ENCODE measurements around the gene COL23A1.
A peak's percentile ranks its signal among the peaks of the same experiment; 100 is the strongest.

COL23A1 gene

GRCh38 chr5:178279026-178279722, 311.0 kb downstream of the COL23A1 start:
- Histone ChIP-seq H3K4me1 (ENCODE audit: control insufficient read depth, insufficient read depth, low read length) (no peaks in the 10 kb centered on the region), H3K4me3 (ENCODE audit: low read depth, low read length) (no peak overlapping the region), H3K27ac (ENCODE audit: extremely low read depth, low read depth, low read length) (no peak overlapping the region), H3K9me3 (ENCODE audit: control insufficient read depth, insufficient read depth, low read depth, low read length) (no peaks in the 10 kb centered on the region), H3K36me3 (ENCODE audit: control insufficient read depth in 2 of 2, insufficient read depth in 1 of 2, low read length in 2 of 2) (no peaks in the 10 kb centered on the region)
- TF ChIP-seq ZNF658 (tag by site-specific recombination; IDR thresholded peaks at IDR 0.05), result no peak
- 0 out of 2 replicates have a peak, but pooled peaks have one; percentile 32 for TF ChIP-seq ZFHX2 (tag by site-specific recombination; conservative IDR thresholded peaks at IDR 0.05)
- POLR2A ChIA-PET, result no interaction called here
- CTCF ChIA-PET, result interaction anchor here (0.6 to 2.7 kb wide), 15 partner anchors 8 to 560 kb away, joined by 3 to 9 read pairs (median 4); partner anchors contain the start of genes COL23A1 and ZNF354A

GRCh38 chr5:178278358-178279023, 311.7 kb downstream of the COL23A1 start:
- ChIA-PET POLR2A (no interaction called here), CTCF (interaction anchor here (0.6 to 2.7 kb wide), 8 partner anchors 40 to 1180 kb away, joined by 3 to 9 read pairs (median 4); partner anchors contain the start of gene COL23A1)
- no peaks in the 10 kb centered on the region for H3K4me1 ChIP-seq (ENCODE audit: control insufficient read depth, insufficient read depth, low read length)
- H3K9me3 ChIP-seq (ENCODE audit: control insufficient read depth, insufficient read depth, low read depth, low read length), result no peaks in the 10 kb centered on the region
- no peak overlapping the region for H3K27ac ChIP-seq (ENCODE audit: extremely low read depth, low read depth, low read length)
- no peaks in the 10 kb centered on the region for H3K36me3 ChIP-seq (ENCODE audit: control insufficient read depth in 2 of 2, insufficient read depth in 1 of 2, low read length in 2 of 2)
- TF ChIP-seq RBAK (tag by site-specific recombination; IDR thresholded peaks at IDR 0.05) (no peak), ZNF423 (tag by site-specific recombination; IDR thresholded peaks at IDR 0.05) (no peak), ZNF174 (tag by site-specific recombination; IDR thresholded peaks at IDR 0.05) (no peak), ZNF354C (tag by site-specific recombination; IDR thresholded peaks at IDR 0.05; ENCODE audit: borderline replicate concordance, low read depth) (no peak), ZBTB49 (tag by site-specific recombination; IDR thresholded peaks at IDR 0.05; ENCODE audit: low read depth) (no peak), EGR2 (tag by site-specific recombination; IDR thresholded peaks at IDR 0.05; ENCODE audit: low read depth) (no peak), GLIS2 (tag by site-specific recombination; IDR thresholded peaks at IDR 0.05) (no peak), ZFP37 (tag by site-specific recombination; IDR thresholded peaks at IDR 0.05) (no peak), ZNF214 (tag by site-specific recombination; IDR thresholded peaks at IDR 0.05; ENCODE audit: borderline replicate concordance) (no peak), ZNF596 (tag by site-specific recombination; IDR thresholded peaks at IDR 0.05) (no peak), ZNF324 (tag by site-specific recombination; IDR thresholded peaks at IDR 0.05) (no peak), ZNF785 (tag by site-specific recombination; IDR thresholded peaks at IDR 0.05) (no peak), ZNF211 (tag by site-specific recombination; IDR thresholded peaks at IDR 0.05; ENCODE audit: low read depth) (no peak), ZFP3 (tag by site-specific recombination; IDR thresholded peaks at IDR 0.05; ENCODE audit: low read depth) (no peak)
- TF ChIP-seq, protein P1, sequence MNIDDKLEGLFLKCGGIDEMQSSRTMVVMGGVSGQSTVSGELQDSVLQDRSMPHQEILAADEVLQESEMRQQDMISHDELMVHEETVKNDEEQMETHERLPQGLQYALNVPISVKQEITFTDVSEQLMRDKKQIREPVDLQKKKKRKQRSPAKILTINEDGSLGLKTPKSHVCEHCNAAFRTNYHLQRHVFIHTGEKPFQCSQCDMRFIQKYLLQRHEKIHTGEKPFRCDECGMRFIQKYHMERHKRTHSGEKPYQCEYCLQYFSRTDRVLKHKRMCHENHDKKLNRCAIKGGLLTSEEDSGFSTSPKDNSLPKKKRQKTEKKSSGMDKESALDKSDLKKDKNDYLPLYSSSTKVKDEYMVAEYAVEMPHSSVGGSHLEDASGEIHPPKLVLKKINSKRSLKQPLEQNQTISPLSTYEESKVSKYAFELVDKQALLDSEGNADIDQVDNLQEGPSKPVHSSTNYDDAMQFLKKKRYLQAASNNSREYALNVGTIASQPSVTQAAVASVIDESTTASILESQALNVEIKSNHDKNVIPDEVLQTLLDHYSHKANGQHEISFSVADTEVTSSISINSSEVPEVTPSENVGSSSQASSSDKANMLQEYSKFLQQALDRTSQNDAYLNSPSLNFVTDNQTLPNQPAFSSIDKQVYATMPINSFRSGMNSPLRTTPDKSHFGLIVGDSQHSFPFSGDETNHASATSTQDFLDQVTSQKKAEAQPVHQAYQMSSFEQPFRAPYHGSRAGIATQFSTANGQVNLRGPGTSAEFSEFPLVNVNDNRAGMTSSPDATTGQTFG (tag by site-specific recombination; IDR thresholded peaks at IDR 0.05; ENCODE audit: borderline replicate concordance), result no peak
- H3K4me3 ChIP-seq (ENCODE audit: low read depth, low read length), result no peak overlapping the region

Data from HEK293 (cell line).